ENCODE data around the gene TYRO3.

The TYRO3 gene

DNA sequence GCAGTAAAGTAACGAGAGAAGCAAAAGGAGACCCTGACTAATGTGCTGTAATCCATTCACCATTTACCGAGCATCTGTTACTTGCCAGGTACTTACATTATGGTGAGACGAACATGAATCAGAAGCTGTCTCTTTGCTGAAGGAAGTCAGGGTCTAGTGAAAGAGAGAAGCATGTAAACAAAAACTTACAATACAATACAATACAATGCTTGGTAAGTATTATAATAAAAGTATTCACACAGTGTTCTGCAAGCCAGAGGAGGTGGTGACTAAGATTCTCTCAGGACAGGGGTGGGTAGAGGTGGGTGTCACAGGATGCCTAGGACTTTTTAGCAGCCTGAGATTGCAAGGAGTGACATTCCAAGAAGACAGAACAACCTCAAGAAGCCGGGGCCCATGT, 51.0 kb downstream of the TYRO3 start:
- DNase-seq, result no peak

DNA sequence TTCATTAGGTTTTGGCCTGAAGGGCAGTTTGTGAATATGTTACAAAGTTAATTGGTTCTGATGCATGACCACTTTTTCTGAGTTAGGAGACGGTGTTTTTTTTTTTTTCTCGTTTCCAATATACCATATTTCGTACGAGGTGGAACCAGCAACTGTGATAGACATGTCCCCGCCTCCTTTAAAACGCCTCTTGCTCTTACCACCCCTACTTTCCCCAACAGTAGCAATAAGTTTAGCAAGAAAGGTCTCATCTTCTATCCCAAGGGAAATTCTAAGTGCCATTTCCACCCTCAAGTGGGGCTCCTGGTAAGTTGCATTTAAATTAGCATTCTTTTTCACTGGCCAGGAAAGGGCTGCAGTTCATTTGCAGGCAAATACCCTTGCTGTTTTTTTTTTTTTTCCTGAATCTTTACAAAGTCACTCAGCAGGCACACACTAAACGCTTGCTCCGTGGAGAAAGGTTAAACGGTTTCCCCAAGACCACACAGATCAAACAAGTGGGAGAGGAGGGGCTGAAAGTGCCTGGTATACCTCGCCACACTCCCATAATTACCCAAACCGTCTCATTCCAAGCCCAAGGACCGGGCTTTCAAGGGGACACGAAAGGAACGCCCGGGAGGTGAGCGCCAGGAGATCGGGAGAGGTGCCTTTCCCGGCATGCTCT, 61.7 kb downstream of the TYRO3 start:
- DNase-seq, result no peak

DNA sequence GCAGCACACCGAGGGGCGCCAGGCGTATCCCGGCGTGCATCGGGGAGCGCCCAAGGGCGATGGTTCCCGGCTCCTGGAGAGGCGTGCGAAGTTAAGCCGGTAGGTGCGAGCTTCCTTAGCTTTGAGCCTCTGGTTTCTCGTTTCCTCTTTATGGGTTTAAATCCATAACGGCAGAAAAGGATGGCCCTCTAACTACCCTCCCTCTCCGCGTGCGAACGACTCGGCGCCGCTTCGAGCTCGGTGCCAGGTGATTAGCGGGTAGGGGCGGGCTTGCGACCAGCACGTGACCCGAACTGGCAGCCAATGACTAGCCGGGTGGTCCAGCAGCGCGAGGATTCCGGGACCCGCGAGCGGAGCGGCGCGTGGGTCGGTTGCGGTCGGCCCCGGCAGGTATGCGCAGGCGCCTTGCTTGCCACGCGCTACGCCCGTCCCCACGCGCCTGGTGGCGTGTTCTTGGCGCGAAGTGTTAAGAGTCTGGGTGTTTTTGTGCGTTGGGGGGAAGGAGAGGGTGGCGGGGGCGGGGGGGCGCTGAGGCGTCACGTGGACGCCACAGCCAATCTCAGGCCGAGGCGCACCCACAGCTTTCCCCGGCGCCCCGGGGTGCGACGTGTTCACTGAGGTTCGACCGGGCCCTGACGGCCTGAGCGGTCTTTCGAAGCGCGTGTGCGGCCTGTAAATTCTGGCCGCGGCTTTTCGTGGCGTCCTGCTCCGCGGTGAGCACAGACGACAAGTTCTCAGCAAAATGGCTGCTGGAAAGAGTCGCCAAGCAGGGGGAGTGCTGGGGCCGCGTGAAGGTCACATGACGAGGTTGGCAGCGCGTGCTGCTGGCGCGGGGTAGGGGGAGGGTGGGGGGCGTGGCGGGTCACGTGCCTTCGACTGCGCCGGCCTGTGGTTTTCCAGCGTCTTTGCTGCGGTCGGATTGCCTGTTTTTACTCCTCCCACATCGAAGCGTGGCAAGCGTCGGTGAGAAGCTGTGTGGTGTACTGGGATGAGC, 62.5 kb downstream of the TYRO3 start:
- peak; percentile 83 for DNase-seq

- DNase-seq, result no peak
These were observed 63.9 kb downstream of the TYRO3 start for GRCh38 chr15:41622901-41623300.

DNA sequence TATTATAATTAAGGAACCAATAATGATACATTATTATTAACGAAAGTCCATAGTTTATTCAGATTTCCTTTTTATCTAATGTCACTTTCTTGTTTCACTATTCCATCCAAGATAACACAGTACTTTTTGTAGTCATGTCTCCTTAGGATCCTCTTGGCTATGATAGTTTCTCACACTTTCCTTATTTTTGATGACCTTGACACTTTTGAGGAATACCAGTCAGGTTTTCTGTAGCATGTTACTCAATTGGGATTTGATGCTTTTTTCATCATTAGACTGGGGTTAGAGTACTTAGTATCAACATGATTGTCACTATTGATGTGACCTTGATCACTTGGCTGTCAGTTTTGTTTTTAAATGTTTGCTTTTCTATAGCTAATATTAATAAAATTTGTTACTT, 68.2 kb downstream of the TYRO3 start:
- no peak for DNase-seq

GRCh38 chr15:41629463-41629862, 70.5 kb downstream of the TYRO3 start:
- DNase-seq, result no peak

DNA sequence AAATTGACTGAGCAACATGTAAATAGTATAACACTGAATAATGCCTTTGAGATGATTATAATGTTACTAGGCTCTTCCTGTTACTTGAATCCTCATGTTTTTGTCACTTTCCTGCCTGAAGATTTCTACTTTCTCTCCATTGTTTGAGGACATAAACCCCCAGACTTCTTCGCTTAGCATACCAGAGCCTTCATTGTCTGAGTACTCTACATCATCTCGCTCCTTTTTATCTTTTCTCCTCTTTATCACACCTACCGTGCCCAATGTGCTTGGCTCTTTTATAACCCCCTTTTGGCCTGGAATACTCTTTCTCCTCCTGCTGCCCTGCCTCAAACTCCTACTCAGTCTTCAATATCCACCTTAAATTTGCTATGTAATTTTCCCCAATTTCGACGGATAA, 70.9 kb downstream of the TYRO3 start:
- no peak for DNase-seq

GRCh38 chr15:41630616-41631217, 71.7 kb downstream of the TYRO3 start:
- no peak for DNase-seq

- no peak for DNase-seq
These were observed 73.0 kb downstream of the TYRO3 start for GRCh38 chr15:41631880-41632470.
